ENCODE results near the gene NOXA1. TPM values are rescaled to one million over a fixed set of nuclear protein-coding genes. Genes with fewer than 3 reads are reported as not detected.

NOXA1 gene
- total RNA-seq, 4 donors from 2014 or later: 1.1 to 4.2 (median 3.0) TPM

- Histone ChIP-seq H3K9me3 (no peaks in the 10 kb centered on the region), H3K27me3 (peaks cover 68% of the 10 kb centered on the region), H3K27ac (no peak overlapping the region), H3K36me3 (no peaks in the 10 kb centered on the region), H3K4me3 (no peak overlapping the region), H3K4me1 (peaks cover 0 to 20% (median 0%) of the 10 kb centered on the region in 3 donors)
- TF ChIP-seq POLR2A (IDR thresholded peaks at IDR 0.05) (no peak), EP300 (IDR thresholded peaks at IDR 0.05) (no peak), POLR2AphosphoS5 (IDR thresholded peaks at IDR 0.05) (no peak)
- TF ChIP-seq, protein P1, sequence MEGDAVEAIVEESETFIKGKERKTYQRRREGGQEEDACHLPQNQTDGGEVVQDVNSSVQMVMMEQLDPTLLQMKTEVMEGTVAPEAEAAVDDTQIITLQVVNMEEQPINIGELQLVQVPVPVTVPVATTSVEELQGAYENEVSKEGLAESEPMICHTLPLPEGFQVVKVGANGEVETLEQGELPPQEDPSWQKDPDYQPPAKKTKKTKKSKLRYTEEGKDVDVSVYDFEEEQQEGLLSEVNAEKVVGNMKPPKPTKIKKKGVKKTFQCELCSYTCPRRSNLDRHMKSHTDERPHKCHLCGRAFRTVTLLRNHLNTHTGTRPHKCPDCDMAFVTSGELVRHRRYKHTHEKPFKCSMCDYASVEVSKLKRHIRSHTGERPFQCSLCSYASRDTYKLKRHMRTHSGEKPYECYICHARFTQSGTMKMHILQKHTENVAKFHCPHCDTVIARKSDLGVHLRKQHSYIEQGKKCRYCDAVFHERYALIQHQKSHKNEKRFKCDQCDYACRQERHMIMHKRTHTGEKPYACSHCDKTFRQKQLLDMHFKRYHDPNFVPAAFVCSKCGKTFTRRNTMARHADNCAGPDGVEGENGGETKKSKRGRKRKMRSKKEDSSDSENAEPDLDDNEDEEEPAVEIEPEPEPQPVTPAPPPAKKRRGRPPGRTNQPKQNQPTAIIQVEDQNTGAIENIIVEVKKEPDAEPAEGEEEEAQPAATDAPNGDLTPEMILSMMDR (IDR thresholded peaks at IDR 0.05): no peak
- no CpG with 5 or more reads among the region's 43 CpGs for WGBS, 2 donors (ENCODE audit: low coverage in 1 of 2)
- ATAC-seq: no peak
Measured at GRCh38 chr9:137434498-137435380, 11.5 kb downstream of the NOXA1 start.

GRCh38 chr9:137435381-137435891, 12.2 kb downstream of the NOXA1 start:
- peaks cover 62% of the 10 kb centered on the region for H3K27me3 ChIP-seq
- H3K36me3 ChIP-seq: no peaks in the 10 kb centered on the region
- ATAC-seq: no peak
- no peak overlapping the region for H3K4me3 ChIP-seq
- H3K27ac ChIP-seq: no peak overlapping the region
- TF ChIP-seq EP300 (IDR thresholded peaks at IDR 0.05): no peak
- TF ChIP-seq POLR2A (IDR thresholded peaks at IDR 0.05): no peak
- TF ChIP-seq, protein P1 (IDR thresholded peaks at IDR 0.05): no peak
- TF ChIP-seq POLR2AphosphoS5 (IDR thresholded peaks at IDR 0.05): no peak
- WGBS, 2 donors (ENCODE audit: low coverage in 1 of 2): no CpG with 5 or more reads among the region's 20 CpGs
- peaks cover 0 to 15% (median 0%) of the 10 kb centered on the region in 3 donors for H3K4me1 ChIP-seq
- no peaks in the 10 kb centered on the region for H3K9me3 ChIP-seq

DNA sequence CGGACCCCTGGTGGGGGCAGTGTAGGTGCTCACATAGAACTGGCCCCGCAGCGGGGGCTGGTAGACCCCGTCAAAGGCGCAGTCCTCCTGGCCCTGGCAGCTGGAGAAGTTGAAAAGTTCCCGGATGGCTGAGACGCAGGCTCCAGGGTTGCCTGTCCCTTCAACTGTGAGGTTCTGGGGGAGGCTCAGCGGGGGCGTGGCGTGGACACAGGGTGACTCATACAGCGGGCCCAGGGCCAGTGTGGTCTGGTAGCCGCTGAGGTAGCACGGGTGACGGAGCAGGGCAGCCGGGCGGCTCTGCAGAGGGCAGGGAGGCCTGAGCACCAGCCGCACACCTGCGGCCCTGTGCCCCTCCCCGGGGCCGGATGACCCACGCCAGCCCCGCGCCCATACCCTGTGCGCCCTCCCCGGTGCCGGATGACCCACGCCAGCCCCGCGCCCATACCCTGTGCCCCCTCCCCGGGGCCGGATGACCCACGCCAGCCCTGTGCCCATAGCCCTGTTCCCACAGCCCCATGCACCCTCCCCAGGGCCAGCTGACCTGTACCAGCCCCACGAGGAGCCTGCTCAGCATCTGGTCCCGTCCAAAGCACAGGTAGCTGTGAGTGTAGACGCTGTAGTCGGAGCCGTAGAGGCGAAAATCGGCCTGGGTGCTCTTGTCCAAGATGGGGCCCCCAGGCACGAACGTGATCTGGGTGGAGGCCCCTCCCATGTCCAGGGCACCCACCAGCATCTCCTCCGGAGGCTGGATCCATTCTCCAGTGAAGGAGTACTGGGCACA, 13.0 kb downstream of the NOXA1 start:
- Histone ChIP-seq H3K9me3 (no peaks in the 10 kb centered on the region), H3K27me3 (peaks cover 57% of the 10 kb centered on the region), H3K27ac (no peak overlapping the region), H3K4me3 (no peak overlapping the region), H3K36me3 (no peaks in the 10 kb centered on the region), H3K4me1 (peaks cover 0 to 11% (median under 1%) of the 10 kb centered on the region in 3 donors)
- TF ChIP-seq EP300 (IDR thresholded peaks at IDR 0.05) (no peak), POLR2AphosphoS5 (IDR thresholded peaks at IDR 0.05) (peak; percentile 25), POLR2A (IDR thresholded peaks at IDR 0.05) (no peak)
- TF ChIP-seq, protein P1 (IDR thresholded peaks at IDR 0.05): no peak
- ATAC-seq: peak; percentile 73
- 59% methylated on average over 14 of the region's 42 CpGs; no CpG with 5 or more reads in 1 of the 2 donors for WGBS, 2 donors (ENCODE audit: low coverage in 1 of 2)

GRCh38 chr9:137436761-137437600, 13.8 kb downstream of the NOXA1 start:
- WGBS, 2 donors (ENCODE audit: low coverage in 1 of 2): no CpG with 5 or more reads among the region's 24 CpGs
- Histone ChIP-seq H3K36me3 (no peaks in the 10 kb centered on the region), H3K4me3 (no peak overlapping the region), H3K9me3 (no peaks in the 10 kb centered on the region), H3K27me3 (peaks cover 60% of the 10 kb centered on the region), H3K4me1 (peaks cover 0 to 19% (median 7%) of the 10 kb centered on the region in 3 donors), H3K27ac (no peak overlapping the region)
- no peak for ATAC-seq
- TF ChIP-seq POLR2AphosphoS5 (IDR thresholded peaks at IDR 0.05) (no peak), EP300 (IDR thresholded peaks at IDR 0.05) (no peak), POLR2A (IDR thresholded peaks at IDR 0.05) (no peak)
- TF ChIP-seq, protein P1 (IDR thresholded peaks at IDR 0.05): no peak
